Urinary bladder (tissue), 4 donors: Measurements from ENCODE around the gene USP30. TPM values are rescaled to one million over a fixed set of nuclear protein-coding genes. Genes with fewer than 3 reads are reported as not detected.
"Not testable (repeated sequence)": the region's sequence is repeated elsewhere in the genome, so short reads cannot be mapped to it uniquely, and the experiment has no call there.

Source experiments
- DNase-seq: peaks from one replicate; pipeline ENCODE4 v3.0.0-alpha.2; 2015; ENCODE audit errors: extremely low spot score
- H3K27ac ChIP-seq: one replicate; pipeline ENCODE4 v1.5.1; 2013; ENCODE audit warnings: low read depth, mild to moderate bottlenecking, moderate library complexity
- H3K36me3 ChIP-seq: one replicate; pipeline ENCODE4 v1.6.1; 2013; ENCODE audit warnings: mild to moderate bottlenecking, moderate library complexity; ENCODE audit not compliant: insufficient read depth
- H3K4me1 ChIP-seq: one replicate; pipeline ENCODE4 v1.6.1; 2013; ENCODE audit warnings: mild to moderate bottlenecking, moderate library complexity; ENCODE audit not compliant: insufficient read depth
- H3K4me3 ChIP-seq: one replicate; pipeline ENCODE4 v1.5.1; 2013; ENCODE audit warnings: low read depth, low read length
- WGBS: extraction: QIAGEN DNeasy Blood & Tissue Kit; methylation state at CpG from one replicate; pipeline ENCODE4 v1.1.7; 2013; 5-methylcytosine and 5-hydroxymethylcytosine counted together
- polyA plus RNA-seq: library from polyadenylated mRNA; stranded (reverse); fragments of 200-250 nt; gene quantifications from one replicate; pipeline ENCODE4 v1.2.3, GENCODE V29; 2013
- total RNA-seq: library from RNA; depleted of rRNA; stranded (reverse); fragments of >200 nt; gene quantifications from one replicate; pipeline ENCODE4 v1.2.3, GENCODE V29; 2014
- donor health status: healthy with polysubstance abuse.
- donor health status: healthy.

Gene USP30
- total and polyA plus RNA-seq, 2 donors: 11.5 to 13.9 TPM

DNA sequence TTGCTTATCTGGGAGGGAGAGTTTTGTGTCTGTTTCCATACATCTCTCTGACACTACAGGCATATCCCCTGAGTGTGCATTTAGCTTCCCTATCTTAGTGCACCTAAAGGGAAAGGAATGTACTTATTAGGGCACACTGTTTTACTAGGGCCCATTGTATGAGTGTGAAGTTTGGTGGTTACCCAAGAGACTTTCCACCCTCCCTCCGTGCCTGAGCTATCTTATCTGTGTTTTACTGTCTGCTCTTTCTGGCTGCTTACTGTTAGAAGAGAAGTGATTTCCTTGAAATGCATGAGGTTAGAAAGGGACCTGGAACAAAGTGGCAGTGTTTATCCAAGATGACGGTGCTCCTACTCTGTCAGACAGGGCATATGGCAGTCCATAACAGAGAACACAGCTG is 23.0 kb upstream of the USP30 start:
- Histone ChIP-seq H3K36me3 (no peaks in the 10 kb centered on the region), H3K4me3 (no peak overlapping the region), H3K4me1 (no peaks in the 10 kb centered on the region), H3K27ac (no peak overlapping the region)
- WGBS: 26% methylated on average over 2 of the region's 2 CpGs
- DNase-seq: no peak

DNA sequence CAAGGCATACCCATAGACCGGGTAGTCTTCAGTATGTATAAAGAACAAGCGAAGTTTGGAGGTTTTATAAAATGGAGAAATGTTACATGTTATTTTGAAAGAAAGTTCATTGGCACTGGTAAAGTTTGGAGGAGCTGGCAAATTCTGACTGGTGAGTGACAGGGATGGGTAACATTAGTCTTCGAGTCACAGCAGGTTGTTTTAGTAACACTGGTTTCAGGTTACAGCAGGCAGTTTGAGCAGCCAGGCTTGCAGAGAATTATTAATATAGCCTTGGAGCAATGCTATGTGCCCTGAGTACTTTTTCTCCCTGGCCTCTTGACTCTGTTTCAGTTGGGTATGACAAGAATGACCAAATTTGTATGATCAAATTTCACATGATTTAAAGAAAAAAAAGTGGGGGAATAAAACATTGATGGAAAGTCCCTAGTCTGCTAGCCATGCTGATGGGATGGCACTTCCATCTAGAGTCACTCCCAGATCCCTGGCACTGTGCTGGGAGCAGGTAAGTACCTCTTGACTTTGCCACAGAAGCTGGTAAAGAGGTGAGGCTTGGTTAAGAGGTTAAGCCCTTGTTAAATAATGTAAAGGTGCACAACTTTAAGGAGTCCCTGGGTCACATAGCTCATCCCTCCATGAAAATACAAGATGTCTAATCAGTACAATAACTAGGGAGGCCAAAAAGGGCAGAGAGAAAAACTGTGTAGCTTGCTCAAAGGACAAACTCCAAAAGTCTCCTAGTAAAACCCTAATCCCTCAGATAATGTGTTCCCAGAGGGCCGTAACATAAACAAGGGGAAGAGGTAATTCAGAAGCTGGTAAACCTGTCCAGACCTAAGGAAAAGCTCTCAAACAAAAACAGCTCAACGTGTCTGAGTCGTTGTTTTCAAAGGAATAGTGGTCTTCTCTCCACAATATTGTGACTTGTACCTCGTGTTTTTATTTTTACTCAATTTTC is 18.9 kb upstream of the USP30 start:
- H3K4me3 ChIP-seq: no peak overlapping the region
- DNase-seq: no peak
- 33% methylated on average over 7 of the region's 7 CpGs for WGBS
- H3K36me3 ChIP-seq: no peaks in the 10 kb centered on the region
- H3K27ac ChIP-seq: no peak overlapping the region
- H3K4me1 ChIP-seq: no peaks in the 10 kb centered on the region

DNA sequence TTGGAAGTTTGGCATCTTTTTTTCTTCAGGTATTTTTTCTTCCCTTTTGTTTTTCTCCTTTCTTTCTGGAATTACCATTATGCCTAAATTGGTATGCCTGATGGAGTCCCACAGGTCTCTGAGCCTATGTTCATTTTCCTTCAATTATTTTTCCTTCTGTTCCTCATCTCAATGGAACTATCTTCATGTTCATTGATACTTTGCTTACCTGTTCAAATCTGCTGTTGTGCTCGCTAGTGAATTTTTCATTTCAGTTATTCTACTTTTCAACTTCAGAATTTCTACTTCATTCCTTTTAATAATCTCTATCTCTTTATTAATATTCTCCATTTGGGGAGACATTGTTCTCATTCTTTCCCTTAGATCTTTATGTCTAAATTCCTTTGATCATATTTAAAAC is 15.4 kb upstream of the USP30 start:
- no peaks in the 10 kb centered on the region for H3K4me1 ChIP-seq
- H3K27ac ChIP-seq: no peak overlapping the region
- no peak for DNase-seq
- 74% methylated on average over 1 of the region's 1 CpG for WGBS
- H3K36me3 ChIP-seq: no peaks in the 10 kb centered on the region
- no peak overlapping the region for H3K4me3 ChIP-seq

DNA sequence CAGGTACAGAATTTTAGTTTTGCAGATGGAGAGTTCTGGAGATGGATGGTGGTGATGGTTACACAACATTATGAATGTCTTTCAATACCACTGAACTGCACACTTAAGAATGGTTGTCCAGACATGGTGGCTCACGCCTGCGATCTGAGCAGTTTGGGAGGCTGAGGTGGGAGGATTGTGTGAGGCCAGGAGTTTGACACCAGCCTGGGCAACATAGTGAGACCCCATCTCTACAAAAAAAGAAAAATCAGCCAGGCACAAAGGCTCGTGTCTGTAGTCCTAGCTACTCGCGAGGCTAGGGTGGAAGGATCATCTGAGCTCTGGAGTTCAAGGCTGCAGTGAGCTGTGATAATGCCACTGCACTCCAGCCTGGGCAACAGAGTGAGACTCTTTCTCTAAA is 8.1 kb upstream of the USP30 start:
- Histone ChIP-seq H3K36me3 (no peaks in the 10 kb centered on the region), H3K4me1 (no peaks in the 10 kb centered on the region), H3K4me3 (no peak overlapping the region), H3K27ac (no peak overlapping the region)
- WGBS: 84% methylated on average over 5 of the region's 5 CpGs
- DNase-seq: no peak

DNA sequence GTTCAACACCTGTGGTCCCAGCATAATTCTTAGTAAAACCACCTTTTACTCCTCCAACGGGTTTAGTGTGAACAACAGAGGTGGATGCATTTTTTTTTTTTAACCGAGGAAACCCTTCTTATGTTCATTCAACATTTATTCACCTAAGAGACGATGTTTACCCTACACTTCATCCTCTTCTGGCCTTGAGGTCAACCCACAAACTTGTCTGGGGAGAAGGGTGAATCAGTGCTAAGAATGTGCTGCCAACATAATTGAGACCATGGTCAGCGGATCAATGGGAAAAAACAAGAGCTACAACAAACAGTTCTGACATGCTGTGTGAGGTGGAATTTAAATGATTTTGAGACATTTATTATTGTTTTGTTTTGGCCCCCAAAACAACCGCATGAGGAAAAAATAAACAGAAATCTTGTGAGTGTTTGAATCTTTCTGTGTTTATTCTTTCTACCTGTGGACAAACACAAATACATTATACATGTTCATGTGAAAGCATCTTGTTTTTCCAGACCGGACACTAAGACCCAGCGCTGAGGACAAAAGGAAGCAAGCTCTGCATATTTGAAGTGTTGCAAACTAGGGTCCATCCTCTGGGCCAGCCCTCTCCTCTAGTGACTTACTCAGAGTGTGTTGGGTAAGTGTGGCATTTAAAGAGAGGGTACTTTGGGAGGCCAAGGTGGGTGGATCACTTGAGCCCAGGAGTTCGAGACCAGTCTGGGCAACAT is 5.1 kb upstream of the USP30 start:
- H3K4me3 ChIP-seq: no peak overlapping the region
- 76% methylated on average over 8 of the region's 8 CpGs for WGBS
- no peak for DNase-seq

DNA sequence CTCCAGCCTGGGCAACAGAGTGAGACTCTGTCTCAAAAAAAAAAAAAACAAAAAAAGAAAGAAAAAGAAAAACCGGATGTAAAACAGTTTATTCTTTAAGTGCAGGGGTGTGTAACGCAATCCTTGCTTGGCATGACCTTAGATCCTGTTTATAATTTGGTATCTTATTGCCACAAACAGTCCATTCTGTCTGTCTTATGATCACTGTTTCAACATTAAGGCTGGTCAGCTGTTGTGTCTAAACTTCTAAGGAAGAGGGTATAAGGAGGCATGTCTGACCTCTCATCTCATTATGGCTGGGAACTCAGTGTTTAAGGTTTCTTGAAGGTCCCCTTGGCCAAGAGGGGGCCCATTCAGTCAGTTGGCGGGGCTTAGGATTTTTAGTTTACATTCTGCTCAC is 3.7 kb upstream of the USP30 start:
- not testable (repeated sequence) for H3K36me3 ChIP-seq, H3K27ac ChIP-seq, H3K4me1 ChIP-seq, DNase-seq, H3K4me3 ChIP-seq
- 75% methylated on average over 3 of the region's 3 CpGs for WGBS

More for the DNA sequence above, 5.1 kb upstream of the USP30 start:
- H3K36me3 ChIP-seq: no peaks in the 10 kb centered on the region
- H3K27ac ChIP-seq: no peak overlapping the region
- H3K4me1 ChIP-seq: no peaks in the 10 kb centered on the region

DNA sequence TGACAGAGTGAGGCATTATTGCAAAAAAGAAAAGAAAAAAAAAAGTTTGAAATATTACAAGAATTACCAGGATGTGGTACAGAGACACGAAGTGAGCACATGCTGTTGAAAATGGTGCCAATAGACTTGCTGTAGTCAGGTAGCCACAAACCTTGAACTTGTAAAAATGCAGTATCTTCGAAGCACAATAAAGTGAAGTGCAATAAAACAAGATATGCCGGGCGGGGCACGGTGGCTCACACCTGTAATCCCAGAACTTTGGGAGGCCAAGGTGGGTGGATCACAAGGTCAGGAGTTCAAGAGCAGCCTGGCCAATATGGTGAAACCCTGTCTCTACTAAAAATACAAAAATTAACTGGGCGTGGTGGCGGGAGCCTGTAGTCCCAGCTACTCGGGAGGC is 2.6 kb upstream of the USP30 start:
- not testable (repeated sequence) for H3K4me1 ChIP-seq, H3K27ac ChIP-seq, H3K36me3 ChIP-seq, H3K4me3 ChIP-seq, DNase-seq
- 79% methylated on average over 8 of the region's 8 CpGs for WGBS

DNA sequence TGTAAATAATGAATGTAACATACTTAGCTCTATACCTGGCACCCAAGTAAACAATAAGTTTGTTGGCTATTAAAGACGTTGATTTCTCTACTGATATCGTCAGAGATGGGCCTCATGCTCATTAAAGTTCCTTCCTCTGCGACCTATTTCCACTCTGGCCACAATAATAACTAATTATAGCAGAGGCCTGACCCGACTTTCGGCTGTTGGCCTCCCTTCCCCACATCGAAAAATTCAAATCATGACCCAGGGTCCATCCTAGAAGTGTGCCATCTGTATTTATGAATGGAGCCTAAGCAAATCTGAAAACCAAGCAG is 321 bp upstream of the USP30 start:
- no peak for DNase-seq
- Histone ChIP-seq H3K27ac (no peak overlapping the region), H3K4me3 (peak overlapping the region; percentile 84), H3K36me3 (no peaks in the 10 kb centered on the region), H3K4me1 (no peaks in the 10 kb centered on the region)
- 8% methylated on average over 6 of the region's 6 CpGs for WGBS

DNA sequence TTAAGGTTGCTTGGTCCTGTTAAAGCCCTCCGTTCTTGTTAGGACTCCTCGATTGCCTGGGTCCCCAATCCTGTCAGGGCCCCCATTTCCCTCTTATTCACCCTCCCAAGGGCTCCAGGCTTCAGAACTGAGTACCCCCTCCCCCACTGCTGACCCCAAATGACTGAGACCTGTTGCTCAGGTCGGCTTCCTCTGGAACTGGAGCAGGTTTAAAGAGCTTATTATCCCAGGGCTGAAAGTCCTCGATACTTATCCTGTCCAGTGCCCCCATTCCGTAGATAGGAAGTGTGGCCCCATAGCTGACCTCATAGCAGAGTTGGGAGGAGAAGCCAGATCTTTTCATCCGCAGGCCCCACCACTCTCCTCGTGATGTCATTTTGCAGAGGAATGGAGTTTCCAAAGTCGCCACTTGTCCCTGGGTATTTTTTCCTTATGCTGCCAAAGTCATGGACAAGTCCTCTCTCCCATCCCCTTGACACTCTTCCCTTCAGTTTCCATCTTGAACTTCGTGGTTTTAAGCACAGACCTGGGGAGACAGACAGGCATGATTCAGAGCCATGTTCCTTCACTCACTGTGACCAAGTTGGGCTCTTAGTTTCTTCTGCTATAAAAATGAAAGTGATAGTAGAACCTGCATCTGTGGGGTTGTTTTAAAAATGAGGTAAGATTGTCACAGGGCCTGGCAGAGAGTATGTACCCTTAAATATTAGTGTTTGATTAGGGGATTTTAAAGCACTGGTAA is 1.2 kb downstream of the USP30 start:
- DNase-seq: no peak
- H3K4me3 ChIP-seq: peak overlapping the region; percentile 84
- H3K27ac ChIP-seq: peak overlapping the region; percentile 74
- H3K4me1 ChIP-seq: no peaks in the 10 kb centered on the region
- WGBS: 23% methylated on average over 9 of the region's 9 CpGs
- H3K36me3 ChIP-seq: no peaks in the 10 kb centered on the region

DNA sequence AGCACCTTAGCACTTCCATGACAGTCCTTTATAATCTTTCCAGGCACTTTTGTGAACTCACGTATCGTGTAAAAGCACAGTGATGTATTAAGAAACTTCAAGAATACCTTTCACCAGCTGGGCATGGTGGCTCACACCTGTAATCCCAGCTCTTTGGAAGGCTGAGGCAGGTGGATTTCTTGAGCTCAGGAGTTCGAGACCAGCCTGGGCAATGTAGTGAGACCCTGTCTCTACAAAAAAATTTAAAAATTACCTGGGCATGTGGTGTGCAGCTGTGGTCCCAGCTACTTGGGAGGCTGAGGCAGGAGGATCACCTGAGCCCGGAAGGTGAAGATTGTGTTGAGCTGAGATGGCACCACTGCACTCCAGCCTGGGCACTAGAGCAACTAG is 1.7 kb downstream of the USP30 start:
- WGBS: 89% methylated on average over 4 of the region's 4 CpGs
- H3K36me3 ChIP-seq, H3K27ac ChIP-seq, DNase-seq, H3K4me1 ChIP-seq: not testable (repeated sequence)
- peak overlapping the region; percentile 84 for H3K4me3 ChIP-seq

DNA sequence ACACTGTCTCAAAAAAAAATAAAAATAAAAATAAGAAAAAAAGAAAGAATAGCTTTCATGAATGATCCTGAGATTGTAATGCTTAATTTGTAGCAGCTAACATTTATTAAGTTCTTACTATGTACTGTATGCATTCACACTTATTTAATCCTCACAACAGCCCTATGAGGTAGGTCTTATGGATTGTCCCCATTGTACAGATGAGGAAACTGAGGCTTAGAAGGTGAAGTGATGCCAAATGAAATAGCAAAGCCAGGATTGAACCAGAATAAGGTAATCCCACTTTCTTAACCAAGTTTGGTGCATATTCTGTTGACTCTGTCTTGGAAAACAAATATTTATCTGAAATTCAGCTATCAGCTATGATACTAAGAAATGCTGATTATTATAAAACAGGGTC is 2.1 kb downstream of the USP30 start:
- Histone ChIP-seq H3K27ac (no peak overlapping the region), H3K36me3 (no peaks in the 10 kb centered on the region), H3K4me1 (no peaks in the 10 kb centered on the region), H3K4me3 (no peak overlapping the region)
- DNase-seq: no peak

DNA sequence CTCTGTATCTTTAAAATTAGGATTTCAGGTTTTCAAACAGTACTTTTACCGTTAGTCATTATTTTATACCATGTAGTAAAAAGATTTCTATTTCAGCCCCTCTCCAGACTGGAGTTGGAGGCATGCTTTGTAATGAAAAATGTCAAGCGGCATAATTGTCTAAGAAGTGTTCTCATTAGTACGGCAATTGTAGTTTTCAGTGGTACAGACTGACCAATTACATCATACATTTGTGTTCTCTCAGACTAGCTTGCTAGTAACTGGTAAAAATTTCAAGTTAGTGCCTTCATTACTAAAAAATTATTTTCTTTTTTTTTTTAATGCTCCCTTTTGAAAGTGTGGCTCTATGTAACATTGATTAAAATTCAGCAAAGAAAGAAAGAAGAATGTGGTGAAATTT is 4.5 kb downstream of the USP30 start:
- H3K4me1 ChIP-seq: no peaks in the 10 kb centered on the region
- H3K4me3 ChIP-seq: no peak overlapping the region
- no peak for DNase-seq
- 86% methylated on average over 3 of the region's 3 CpGs for WGBS
- H3K27ac ChIP-seq: no peak overlapping the region
- no peaks in the 10 kb centered on the region for H3K36me3 ChIP-seq

DNA sequence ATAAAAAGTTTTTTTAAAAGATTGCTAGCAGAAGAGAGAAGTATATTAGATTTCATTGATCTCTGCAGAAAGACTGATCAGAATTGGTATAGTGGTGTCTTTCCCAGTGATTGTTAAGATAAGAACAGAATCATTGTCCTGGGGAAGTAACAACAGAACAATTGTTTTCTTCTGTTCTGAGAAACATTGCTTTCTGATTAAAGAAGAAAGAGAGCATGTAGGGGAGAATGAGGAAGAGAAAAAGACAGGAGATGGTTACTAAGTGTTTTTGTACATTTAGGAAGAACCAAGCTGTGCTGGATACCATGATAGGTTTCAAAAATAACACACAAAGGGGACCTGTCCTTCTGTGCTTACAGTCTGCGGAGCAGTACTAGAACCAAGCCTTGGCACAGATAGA is 5.0 kb downstream of the USP30 start:
- H3K4me3 ChIP-seq: no peak overlapping the region
- DNase-seq: no peak
- H3K4me1 ChIP-seq: no peaks in the 10 kb centered on the region
- no peak overlapping the region for H3K27ac ChIP-seq
- 96% methylated on average over 1 of the region's 1 CpG for WGBS
- no peaks in the 10 kb centered on the region for H3K36me3 ChIP-seq

DNA sequence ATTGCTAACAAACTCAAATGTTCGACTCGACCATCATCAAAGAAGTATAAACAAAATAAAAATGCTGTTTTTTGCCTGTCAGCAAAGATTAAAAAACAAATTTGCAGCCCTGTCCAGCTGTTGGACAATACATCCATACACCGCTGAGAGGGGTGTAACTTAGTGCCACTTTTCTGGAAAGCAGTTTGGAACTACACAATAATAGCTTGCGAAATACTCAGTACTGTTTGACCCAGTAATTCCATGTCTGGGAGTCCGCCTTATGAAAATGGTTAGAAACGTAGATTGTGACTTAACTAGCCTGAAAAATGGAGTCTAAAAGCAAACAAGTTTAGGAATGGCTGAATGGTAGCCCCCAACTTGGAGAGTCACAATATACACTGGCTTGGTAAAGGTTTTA is 6.4 kb downstream of the USP30 start:
- Histone ChIP-seq H3K4me1 (no peaks in the 10 kb centered on the region), H3K36me3 (no peaks in the 10 kb centered on the region), H3K4me3 (no peak overlapping the region), H3K27ac (no peak overlapping the region)
- WGBS: 94% methylated on average over 6 of the region's 6 CpGs
- DNase-seq: no peak
